ENCODE results near the gene OR6J1.
"Not testable (repeated sequence)": the region's sequence is repeated elsewhere in the genome, so short reads cannot be mapped to it uniquely, and the experiment has no call there.

OR6J1 gene

DNA sequence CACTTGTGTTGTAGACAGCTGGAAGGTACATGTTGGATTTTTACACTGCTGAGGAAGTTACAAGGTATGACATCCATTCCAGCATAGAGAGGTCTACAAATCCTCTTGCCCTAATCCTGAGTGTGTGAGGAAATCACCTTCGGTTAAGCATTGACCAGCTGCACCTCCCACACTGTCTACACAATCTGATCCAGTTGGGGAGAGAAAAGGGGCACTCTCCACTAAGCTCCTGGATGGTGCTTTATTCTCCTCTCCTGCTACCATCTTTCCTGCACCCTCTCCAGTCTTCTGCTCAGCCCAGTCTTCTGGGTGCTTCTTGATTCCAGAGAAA, at the start of gene OR6J1:
Gene OR6J1 (minus strand): TSS at position 48 of the 331 bp plus-strand sequence. CDS start 9,541 bp downstream, outside the sequence.
- no peak for DNase-seq (ENCODE audit: low spot score)

DNA sequence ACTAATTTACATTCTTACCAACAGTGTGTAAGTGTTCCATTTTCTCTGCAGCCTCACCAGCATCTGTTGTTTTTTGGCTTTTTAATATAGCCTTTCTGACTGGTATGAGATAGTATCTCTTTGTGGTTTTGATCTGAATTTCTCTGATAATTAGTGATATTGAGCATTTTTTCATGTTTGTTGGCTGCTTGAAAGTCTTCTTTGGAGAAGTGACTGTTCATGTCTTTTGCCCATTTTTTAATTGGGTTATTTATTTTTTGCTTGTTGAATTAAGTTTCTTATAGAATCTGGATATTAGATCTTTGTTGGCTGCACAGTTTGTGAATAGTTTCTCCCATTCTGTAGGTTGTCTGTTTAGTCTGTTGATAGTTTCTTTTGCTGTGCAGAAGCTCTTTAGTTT, 48.0 kb upstream of the OR6J1 start:
- DNase-seq (ENCODE audit: low spot score): no peak

DNA sequence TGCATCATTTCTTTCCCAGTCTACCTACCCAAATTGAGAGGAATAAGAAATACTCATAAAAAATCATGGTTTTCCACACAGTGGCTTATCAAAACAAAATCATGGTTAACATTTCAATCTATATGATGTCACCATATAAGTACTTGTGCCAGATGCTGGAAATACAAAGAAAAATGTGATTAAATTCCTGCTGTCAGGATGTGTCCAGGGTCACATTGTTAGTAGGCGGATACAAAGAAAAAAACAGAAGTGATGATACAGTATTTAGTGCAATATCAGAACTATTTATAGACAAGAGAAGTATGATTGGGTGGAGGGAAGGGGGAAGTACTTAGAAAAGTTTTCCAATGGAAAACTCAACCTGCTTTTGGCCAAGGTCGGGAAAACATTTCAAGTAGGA, 47.0 kb upstream of the OR6J1 start:
- no peak for DNase-seq (ENCODE audit: low spot score)

DNA sequence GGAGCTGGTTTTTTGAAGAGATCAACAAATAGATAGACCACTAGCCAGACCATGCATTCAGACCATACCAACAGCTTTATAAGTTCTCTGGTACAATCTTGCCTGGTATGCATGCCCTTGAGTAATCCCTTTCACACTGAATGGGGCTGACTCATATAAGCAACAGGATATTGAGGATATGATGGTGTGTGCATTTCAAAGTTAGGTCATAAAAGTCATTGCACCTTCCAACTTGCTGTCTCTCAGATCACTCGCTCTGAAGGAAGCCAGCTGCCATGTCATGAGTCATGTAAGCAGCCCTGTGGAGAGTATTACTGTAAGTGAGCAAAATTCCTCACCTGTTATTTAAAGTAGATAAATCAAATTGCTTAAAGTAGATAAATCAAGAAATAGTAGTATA, 45.0 kb upstream of the OR6J1 start:
- DNase-seq (ENCODE audit: low spot score): no peak

DNA sequence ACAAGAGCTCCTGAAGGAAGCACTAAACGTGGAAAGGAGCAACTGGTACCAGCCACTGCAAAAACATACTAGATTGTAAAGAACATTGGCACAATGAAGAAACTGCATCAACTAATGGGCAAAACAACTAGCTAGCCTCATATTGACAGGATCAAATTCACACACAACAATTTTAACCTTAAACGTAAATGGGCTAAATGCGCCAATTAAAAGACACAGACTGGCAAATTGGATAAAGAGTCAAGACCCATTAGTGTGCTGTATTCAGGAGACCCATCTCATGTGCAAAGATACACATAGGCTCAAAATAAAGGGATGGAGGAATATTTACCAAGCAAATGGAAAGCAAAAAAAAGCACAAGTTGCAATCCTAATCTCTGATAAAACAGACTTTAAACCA, 43.8 kb upstream of the OR6J1 start:
- DNase-seq (ENCODE audit: low spot score): not testable (repeated sequence)

DNA sequence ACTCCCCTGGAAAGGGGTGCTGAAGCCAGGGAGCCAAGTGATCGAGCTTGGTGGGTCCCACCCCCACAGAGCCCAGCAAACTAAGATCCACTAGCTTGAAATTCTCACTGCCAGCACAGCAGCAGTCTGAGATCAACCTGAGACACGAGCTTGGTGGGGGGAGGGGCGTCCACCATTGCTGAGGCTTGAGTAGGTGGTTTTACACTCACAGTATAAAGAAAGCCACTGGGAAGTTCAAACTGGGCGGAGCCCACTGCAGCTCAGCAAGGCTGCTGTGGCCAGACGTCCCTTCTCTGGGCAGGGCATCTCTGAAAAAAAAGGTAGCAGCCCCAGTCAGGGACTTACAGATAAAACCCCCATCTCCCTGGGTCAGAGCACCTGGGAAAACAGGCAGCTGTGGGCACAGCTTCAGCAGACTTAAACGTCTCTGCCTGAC, 42.0 kb upstream of the OR6J1 start:
- not testable (repeated sequence) for DNase-seq (ENCODE audit: low spot score)

DNA sequence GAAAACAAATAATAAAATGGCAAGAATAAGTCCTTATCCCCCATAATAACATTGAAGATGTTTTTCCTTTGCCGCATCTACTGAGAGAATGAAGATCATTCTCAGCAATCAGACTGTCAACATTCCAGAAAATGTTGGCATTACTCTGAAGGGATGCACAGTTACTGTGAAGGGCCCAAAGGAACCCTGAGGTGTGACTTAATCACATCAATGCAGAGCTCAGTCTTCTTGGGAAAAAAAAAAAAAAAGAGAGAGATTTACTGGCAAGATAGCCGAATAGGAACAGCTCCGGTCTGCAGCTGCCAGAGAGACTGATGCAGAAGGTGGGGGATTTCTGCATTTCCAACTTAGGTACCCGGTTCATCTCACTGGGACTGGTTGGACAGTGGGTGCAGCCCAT, 41.3 kb upstream of the OR6J1 start:
- no peak for DNase-seq (ENCODE audit: low spot score)

DNA sequence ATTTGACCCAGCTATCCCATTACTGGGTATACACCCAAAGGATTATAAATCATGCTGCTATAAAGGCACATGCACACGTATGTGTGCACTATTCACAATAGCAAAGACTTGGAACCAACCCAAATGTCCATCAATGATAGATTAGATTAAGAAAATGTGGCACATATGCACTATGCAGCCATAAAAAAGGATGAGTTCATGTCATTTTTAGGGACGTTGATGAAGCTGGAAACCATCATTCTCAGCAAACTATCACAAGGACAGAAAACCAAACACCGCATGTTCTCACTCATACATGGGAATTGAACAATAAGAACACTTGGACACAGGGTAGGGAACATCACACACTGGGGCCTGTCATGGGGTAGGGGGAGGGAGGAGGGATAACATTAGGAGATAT, 39.3 kb upstream of the OR6J1 start:
- not testable (repeated sequence) for DNase-seq (ENCODE audit: low spot score)

DNA sequence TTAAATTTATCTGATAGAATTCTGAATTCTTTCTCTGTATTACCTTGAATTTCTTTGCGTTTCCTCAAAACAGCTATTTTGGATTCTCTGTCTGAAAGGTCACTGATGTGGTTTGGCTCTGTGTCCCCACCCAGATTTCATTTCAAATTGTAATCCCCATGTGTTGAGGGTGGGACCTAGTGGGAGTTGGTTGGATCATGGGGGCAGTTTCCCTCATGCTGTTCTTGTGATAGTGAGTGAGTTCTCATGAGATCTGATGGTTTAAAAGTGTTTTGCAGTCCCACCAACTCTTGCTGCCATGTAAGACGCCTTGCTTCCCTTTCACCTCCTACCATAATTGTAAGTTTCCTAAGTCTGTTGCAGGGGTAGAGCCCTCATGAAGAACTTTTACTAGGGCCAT, 34.1 kb upstream of the OR6J1 start:
- DNase-seq (ENCODE audit: low spot score): no peak

DNA sequence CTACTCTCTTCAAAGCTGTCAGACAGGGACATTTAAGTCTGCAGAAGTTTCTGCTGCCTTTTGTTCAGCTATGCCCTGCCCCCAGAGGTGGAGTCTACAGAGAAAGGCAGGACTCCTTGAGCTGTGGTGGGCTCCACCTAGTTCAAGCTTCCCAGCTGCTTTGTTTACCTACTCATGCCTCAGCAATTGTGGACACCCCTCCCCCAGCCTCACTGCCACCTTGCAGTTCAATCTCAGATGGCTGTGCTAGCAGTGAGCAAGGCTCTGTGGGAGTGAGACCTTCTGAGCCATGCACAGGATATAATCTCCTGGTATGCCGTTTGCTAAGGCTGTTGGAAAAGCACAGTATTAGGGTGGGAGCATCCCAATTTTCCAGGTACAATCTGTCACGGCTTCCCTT, 33.4 kb upstream of the OR6J1 start:
- DNase-seq (ENCODE audit: low spot score): not testable (repeated sequence)

DNA sequence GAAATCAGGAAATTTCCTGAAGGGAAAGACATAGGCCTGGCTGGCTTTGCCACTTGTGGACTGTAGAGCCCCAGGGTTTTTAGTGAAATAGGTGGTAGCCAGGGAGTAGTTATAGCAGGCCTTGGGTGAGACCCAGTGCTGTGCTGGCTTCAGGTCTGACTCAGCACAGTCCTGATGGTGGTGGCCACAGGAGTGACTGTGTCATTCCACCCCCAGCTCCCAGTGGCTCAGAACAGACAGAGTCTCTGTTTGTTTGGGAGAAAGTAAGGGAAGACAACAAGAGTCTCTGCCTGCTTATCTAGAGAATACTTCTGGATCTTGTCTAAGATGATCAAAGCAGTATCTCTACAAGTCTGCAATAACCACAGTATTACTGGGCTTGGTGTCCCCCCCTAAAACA, 27.5 kb upstream of the OR6J1 start:
- DNase-seq (ENCODE audit: low spot score): no peak

DNA sequence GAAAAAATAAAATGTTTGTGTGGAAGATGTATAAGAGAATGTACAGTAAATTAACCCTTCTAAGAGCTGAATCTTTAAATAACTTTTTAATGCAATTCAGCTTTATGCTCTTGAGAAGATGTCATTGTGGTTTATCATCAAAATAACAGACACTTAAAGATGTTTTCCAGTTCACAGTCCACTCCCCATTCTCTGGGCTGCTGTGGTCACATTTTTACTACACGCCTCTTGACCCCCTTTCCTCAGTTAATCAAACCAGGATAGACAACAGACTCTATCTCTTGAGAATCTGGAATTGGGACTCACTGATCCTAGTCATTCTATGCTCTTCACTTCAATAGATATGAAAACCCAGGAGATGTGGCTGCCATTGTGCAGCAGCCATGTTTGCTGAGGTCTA, 24.7 kb upstream of the OR6J1 start:
- DNase-seq (ENCODE audit: low spot score): no peak

DNA sequence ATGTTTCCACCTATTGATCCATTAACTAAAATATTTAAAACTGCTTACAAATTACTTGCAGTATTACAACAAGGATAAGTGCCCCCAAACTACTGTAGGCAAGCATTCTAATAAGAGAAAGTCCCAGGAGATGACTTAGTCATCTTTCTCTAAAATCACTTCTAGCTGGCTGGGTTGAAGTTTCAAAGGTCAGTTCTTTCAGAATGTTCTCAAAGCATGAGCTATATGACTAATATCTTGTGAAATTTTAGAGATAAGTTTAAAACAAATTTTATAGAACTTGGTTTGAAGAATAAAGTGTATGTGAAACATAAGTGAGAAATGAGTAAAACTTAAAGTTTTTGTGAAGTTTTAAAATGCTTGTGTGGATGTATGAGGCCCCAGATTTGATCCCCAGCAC, 24.3 kb upstream of the OR6J1 start:
- DNase-seq (ENCODE audit: low spot score): no peak

DNA sequence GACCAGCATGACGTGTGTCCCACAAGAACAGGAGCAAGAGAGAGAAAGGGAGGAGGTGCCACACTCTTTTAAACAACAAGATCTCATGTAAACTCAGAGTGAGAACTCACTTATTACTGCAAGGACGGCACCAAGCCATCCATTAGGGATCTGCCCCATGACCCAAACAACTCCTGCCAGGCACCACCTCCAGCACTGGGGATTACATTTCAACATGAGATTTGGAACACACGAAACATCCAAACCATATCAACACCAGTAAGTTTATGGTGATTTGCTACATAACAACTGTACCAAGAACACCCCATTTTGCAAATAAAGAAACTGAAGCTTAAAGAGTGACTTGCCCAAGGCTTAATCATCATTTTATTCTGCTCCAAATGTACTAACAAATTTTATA, 23.7 kb upstream of the OR6J1 start:
- no peak for DNase-seq (ENCODE audit: low spot score)

DNA sequence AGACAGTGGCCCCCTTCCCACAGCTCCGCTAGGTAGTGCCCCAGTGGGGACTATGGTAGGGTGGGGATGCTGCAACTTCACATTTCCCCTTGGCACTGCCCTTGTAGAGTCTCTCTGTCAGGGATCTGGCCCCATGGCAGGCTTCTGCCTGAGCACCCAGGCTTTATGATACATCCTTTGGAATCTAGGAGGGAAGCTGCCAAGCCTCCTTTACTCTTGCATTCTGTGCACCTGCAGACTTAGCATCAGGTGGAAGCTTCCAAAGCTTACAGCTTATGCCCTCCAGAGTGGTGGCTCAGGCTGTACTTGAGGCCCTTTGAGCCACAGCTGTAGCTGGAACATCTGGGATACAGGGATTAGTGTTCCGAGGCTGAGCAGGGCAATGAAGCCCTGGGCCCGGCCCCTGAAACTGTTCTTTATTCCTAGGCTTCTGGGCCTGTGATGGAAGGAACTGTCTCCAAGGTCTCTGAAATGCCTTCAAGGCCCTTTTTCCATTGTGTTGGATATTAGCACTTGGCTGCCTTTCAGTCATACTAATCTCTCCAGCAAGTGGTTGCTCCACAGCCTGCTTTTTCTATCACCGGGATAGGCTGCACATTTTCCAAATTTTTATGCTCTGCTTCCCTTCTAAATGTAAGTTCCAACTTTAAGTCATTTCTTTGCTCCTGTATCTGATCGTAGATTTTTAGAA, 22.2 kb upstream of the OR6J1 start:
- DNase-seq (ENCODE audit: low spot score): no peak

DNA sequence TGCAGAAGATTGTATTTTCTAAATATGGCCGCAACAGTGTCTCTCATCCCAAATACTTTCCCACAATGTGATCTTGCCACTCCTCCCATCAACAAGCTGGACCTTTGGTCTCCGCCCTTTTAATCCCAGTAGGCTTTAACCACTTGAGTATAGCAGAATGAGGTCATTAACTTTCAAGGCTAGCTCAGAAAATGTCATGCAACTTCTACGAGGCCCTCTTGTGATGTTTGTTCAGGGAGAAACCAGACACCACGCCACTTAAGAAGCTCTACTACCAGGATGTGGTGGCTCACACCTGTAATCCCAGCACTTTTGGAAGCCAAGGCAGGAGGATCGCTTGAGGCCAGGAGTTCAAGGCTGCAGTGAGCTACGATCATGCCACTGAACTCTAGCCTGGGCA, 20.1 kb upstream of the OR6J1 start:
- DNase-seq (ENCODE audit: low spot score): no peak

DNA sequence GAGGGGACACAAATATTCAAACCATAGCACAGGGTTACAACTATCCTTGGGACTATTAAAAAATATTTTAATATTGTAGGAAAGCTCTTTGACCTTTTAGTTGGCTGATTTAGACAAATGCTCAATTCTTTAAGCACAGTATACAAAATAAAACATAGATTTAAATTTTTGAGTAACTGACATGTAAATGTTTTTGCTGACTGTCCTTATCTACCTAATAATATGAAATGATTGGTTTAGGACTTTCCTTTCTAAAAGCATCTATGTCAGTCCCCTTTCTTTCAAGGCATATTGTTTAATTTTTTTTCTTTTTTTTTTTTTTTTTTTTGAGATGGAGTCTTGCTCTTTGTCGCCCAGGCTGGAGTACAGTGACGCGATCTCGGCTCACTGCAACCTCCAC, 16.5 kb upstream of the OR6J1 start:
- DNase-seq (ENCODE audit: low spot score): no peak

DNA sequence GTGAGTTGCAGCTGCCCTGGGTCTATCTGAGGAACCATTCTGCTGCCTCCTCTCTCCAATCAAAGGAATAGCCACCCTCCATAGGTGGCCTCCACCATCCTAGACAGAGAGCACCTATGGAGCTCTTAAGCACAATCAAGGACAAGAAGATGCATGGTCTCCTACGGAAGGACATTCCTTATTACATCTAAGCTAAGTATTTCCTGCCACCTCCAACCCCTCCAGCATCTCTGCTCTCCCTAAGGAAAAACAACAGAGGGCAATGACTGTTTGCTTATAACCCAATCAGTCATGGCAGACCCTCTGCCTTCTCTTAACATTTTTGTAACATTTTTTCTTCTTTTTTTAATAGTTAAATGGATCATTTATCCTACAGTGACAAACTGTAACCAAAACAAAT, 14.8 kb upstream of the OR6J1 start:
- no peak for DNase-seq (ENCODE audit: low spot score)

DNA sequence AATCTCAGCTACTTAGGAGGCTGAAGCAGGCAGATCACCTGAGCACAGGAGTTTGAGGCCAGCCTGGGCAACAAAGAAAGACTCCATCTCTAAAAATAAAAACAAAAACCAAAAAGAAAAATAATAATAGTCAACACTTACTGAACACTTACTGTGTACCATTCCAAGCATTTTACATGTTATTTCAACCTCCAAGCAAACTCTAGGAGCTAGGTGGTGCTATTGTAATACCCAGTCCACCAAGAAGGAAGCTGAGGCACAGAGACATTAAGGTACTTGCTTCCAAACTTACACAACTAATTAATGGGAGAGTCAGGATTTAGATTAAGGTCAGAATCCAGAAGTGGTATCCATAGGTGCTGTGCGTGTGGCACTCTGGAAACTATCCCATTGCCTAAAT, 13.7 kb upstream of the OR6J1 start:
- DNase-seq (ENCODE audit: low spot score): no peak

DNA sequence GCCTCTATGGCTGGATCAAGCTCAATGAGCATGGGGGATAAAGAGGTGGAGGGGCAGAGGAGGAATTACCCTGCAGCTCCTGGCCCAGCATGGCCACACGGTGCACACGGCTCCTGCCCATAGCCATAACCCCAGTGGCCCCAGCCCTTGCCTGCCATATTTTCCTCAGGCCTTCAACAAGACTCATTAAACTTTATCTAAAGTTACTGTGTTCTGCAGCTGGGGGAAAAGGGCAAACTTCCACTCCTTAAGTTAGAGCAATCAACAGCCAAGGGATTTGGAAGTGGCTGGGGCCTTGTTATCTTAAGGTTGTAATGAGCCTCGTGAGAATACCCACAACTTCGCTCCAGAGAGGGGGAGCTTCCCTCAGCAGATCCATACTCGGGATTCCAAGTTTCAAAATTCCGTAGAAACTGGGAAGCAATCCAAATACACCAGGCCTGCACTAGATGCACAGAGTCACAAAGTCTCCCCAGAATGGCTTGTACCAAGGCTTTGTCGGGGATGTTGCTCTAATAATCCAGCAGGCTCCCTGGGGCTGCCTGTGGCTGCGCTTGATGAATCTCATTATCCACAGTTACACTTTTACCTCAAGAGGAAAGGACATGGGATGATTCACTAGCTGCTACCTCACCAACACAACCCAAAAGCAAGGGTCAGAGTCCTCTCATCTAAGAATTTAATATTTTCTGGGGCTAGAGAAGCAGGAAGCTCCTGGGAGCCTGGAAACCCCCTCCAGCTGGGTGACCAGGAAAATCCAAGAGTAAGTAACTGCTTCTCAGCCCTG, 13.0 kb upstream of the OR6J1 start:
- DNase-seq (ENCODE audit: low spot score): no peak

DNA sequence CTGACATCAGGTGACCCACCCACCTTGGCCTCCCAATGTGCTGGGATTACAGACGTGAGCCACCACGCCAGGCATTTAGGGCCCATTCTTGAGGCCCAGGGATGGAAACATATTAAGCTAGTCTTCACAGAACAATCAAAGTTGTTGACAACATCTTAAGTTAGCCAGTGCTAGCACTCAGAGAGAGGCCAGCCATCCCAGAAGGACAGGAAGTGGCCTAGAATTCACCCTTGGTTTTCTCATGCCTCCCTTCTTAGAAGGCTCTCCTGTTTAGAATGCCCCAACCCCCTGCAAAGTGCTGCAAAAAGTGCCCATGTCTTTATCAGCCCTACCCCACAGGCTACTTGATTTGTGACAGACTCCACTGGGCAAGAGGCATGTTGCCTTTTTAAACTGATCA, 12.1 kb upstream of the OR6J1 start:
- no peak for DNase-seq (ENCODE audit: low spot score)

DNA sequence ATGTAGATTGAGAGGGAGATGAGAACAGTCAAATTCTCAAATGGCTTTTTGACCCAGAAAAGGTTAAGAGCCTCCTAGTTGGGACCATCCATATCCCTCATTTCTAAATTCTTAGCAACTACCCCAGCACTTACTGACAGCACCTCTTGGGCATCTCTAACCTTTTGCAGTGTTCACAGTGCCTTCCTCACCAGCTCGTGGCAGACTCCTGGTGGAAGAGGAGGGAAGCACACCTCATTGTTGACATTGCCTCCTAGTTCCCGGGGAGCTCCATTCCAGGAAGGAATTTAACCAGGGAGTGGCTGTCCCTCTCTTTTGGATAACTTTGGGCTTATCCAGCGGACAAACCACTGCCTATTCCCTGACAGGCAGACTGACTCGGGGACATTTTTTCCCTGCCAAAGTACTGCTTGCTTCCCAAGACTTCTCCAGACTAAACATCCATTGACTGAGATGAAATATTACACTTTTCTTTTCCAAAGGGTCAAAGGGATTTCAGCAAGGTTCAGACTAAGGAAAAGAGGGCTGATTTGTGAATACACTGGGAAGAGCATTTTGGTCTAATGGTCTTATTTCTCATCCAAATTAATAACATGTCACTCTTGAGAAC, 9.0 kb upstream of the OR6J1 start:
- peak; percentile 52 for DNase-seq (ENCODE audit: low spot score)

DNA sequence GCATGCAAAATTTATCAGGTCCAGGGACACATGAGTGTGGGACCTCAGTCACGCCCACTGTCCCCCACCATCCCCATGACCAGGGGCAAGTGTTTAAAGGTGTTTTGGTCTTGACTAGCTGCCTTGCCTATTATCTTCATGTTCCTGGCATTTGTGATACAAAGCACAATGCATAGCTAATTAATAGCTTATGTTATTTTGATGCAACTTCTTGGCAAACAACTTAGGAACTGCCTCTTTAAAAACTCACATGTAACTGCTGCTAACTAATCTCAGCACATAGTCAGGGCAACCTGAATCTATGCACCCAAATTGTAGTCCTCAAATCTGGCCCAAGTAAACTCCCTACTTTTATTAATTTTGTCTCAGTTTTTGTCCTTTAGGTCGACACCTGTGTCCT, 7.4 kb upstream of the OR6J1 start:
- no peak for DNase-seq (ENCODE audit: low spot score)
